LNCaP clone FGC (cell line): ENCODE data around the gene HOXA5.

Experiments used
- DNase-seq: peaks from one replicate; pipeline ENCODE4 v3.0.0-alpha.2; 2011; ENCODE audit warnings: low read depth
- H3K4me3 ChIP-seq: 2 replicates; pipeline ENCODE4 v1.5.1; 2011; ENCODE audit warnings: mild to moderate bottlenecking, low read depth, low read length, control low read depth
- TF ChIP-seq, protein P1 (sequence below): IDR thresholded peaks from 2 replicates; pipeline ENCODE4 v1.5.1; 2012; ENCODE audit warnings: mild to moderate bottlenecking; ENCODE audit not compliant: control insufficient read depth, insufficient read depth; ENCODE audit errors: extremely low read depth

HOXA5 gene

DNA sequence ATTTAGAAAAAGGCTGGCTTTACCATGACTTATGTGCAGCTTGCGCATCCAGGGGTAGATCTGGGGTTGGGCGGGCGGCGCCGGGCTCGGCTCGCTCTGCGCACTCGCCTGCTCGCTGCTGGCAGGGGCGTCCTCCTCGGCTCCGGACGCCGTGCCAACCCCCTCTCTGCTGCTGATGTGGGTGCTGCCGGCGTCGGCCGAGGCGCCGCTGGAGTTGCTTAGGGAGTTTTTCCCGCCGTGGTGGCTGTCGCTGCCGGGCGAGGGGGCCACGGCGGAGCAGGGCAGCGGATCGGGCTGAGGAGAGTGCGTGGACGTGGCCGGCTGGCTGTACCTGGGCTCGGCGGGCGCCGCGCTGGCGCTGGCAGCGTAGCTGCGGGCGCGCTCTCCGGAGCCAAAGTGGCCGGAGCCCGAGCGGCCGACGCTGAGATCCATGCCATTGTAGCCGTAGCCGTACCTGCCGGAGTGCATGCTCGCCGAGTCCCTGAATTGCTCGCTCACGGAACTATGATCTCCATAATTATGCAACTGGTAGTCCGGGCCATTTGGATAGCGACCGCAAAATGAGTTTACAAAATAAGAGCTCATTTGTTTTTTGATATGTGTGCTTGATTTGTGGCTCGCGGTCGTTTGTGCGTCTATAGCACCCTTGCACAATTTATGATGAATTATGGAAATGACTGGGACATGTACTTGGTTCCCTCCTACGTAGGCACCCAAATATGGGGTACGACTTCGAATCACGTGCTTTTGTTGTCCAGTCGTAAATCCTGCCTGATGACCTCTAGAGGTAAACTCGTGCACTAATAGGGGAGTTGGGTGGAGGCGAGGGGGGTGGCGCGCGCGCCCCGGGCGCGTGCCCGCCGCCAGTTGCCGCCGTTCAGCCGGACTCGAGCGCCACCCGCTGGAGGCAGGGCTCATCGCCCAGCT lies at the start of gene HOXA5:
TSS of gene HOXA5 (minus strand) at position 659 of the 927 bp plus-strand sequence. CDS start at position 585, 74 bp downstream.
- no peak for DNase-seq
- TF ChIP-seq, protein P1, sequence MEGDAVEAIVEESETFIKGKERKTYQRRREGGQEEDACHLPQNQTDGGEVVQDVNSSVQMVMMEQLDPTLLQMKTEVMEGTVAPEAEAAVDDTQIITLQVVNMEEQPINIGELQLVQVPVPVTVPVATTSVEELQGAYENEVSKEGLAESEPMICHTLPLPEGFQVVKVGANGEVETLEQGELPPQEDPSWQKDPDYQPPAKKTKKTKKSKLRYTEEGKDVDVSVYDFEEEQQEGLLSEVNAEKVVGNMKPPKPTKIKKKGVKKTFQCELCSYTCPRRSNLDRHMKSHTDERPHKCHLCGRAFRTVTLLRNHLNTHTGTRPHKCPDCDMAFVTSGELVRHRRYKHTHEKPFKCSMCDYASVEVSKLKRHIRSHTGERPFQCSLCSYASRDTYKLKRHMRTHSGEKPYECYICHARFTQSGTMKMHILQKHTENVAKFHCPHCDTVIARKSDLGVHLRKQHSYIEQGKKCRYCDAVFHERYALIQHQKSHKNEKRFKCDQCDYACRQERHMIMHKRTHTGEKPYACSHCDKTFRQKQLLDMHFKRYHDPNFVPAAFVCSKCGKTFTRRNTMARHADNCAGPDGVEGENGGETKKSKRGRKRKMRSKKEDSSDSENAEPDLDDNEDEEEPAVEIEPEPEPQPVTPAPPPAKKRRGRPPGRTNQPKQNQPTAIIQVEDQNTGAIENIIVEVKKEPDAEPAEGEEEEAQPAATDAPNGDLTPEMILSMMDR, result no peak
- no peak within 1 kb of the TSS for H3K4me3 ChIP-seq

GRCh38 chr7:27192546-27193334 lies 49.3 kb upstream of the HOXA5 start:
- no peak for DNase-seq
- no peak overlapping the region for H3K4me3 ChIP-seq
- TF ChIP-seq, protein P1, result no peak

- TF ChIP-seq, protein P1, result no peak
- DNase-seq, result no peak
- no peak overlapping the region for H3K4me3 ChIP-seq
These were observed 48.5 kb upstream of the HOXA5 start for GRCh38 chr7:27191833-27192545.

- TF ChIP-seq, protein P1, result no peak
- H3K4me3 ChIP-seq, result no peak overlapping the region
- no peak for DNase-seq
These were observed 47.8 kb upstream of the HOXA5 start for GRCh38 chr7:27191161-27191731.

DNA sequence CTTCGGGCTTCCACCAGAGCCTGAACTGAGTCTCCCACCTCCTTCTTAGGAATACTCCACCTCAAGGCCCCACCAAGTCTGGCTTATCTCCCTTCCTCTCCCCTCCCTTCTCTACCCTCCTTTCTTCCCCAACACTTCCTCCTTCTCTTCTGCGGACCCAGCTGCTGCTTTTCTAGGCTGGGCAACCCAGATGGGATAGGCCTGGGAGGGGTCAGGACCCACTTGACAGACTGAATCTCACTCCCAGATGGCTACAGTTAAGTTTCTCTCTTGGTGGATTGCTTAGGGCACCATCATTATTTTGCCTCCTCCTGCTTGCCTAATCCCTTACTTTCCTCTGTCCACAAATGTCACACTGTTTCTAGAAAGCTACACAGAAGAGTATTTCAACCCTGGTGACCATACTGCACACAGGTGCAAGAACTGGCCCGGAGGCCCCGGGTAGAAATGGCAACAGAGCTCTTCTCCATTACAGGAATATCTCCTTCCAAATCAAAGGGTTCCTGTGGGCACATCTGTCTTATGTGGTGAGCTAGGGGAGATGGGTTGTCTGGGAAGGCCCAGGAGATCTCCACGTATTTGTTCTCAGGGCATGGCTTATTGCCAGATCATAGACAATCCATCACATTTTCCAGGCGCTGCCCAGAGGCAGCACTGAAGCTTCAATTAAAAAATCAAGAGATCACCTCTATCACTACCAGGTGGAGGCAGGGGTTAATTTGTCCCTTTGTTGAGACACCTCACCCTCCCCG lies 46.7 kb upstream of the HOXA5 start:
- TF ChIP-seq, protein P1, result no peak
- DNase-seq, result no peak
- H3K4me3 ChIP-seq, result no peak overlapping the region
